ENCODE results near the gene NRDC. TPM values are rescaled to one million over a fixed set of nuclear protein-coding genes. Genes with fewer than 3 reads are reported as not detected.
"Not testable (repeated sequence)": the region's sequence is repeated elsewhere in the genome, so short reads cannot be mapped to it uniquely, and the experiment has no call there.

The NRDC gene
- total RNA-seq, 4 donors from 2014 or later = 66.3 to 106 (median 92.7) TPM

- no peak for TF ChIP-seq CTCF (IDR thresholded peaks at IDR 0.05)
- no peak for TF ChIP-seq EP300 (IDR thresholded peaks at IDR 0.05)
- no peak for TF ChIP-seq POLR2A (IDR thresholded peaks at IDR 0.05)
- no peaks in the 10 kb centered on the region for H3K4me1 ChIP-seq
- DNase-seq (ENCODE audit: low spot score in 2 of 2) = no peak
- no peaks in the 10 kb centered on the region for H3K36me3 ChIP-seq
- no peaks in the 10 kb centered on the region for H3K9me3 ChIP-seq
- peaks cover 0 to 39% of the 10 kb centered on the region in 2 donors for H3K27me3 ChIP-seq
- WGBS, 2 donors = 78 to 84% methylated on average over 5 of the region's 5 CpGs
- H3K27ac ChIP-seq = no peak overlapping the region
- H3K4me3 ChIP-seq = no peak overlapping the region
Observed at GRCh38 chr1:51902456-51902855, 23.9 kb upstream of the NRDC start.

DNA sequence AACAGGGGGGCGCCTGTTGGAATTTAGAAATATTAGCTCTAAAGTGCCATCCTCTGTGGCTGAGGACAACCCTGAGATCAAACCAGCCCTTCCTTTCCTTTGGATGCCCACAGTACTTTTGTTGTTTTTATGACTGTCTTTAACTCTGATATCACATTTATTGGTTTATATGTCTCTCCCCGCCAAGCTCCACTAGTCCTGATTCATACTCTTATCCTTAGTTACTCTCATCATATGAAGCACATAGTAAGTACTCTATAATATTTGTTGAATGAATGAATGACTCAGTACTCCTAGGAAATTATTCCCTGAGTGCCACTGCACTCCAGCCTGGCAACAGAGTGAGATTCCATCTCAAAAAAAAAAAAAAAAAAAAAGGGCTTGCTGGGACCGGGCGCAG is 22.6 kb upstream of the NRDC start:
- Histone ChIP-seq H3K36me3 (no peaks in the 10 kb centered on the region), H3K4me1 (no peaks in the 10 kb centered on the region), H3K9me3 (no peaks in the 10 kb centered on the region), H3K27ac (no peak overlapping the region), H3K4me3 (no peak overlapping the region), H3K27me3 (peaks cover 0 to 44% of the 10 kb centered on the region in 2 donors)
- TF ChIP-seq POLR2A (IDR thresholded peaks at IDR 0.05) (no peak), EP300 (IDR thresholded peaks at IDR 0.05) (no peak), CTCF (IDR thresholded peaks at IDR 0.05) (no peak)
- DNase-seq (ENCODE audit: low spot score in 2 of 2) = no peak
- WGBS, 2 donors = 92 to 95% methylated on average over 4 of the region's 4 CpGs

- DNase-seq (ENCODE audit: low spot score in 2 of 2) = no peak
- Histone ChIP-seq H3K9me3 (peaks cover 0 to under 1% (median 0%) of the 10 kb centered on the region in 4 donors), H3K27ac (no peak overlapping the region), H3K27me3 (peaks cover 0 to 44% of the 10 kb centered on the region in 2 donors), H3K36me3 (no peaks in the 10 kb centered on the region), H3K4me1 (no peaks in the 10 kb centered on the region), H3K4me3 (no peak overlapping the region)
- WGBS, 2 donors = 54 to 73% methylated on average over 10 of the region's 10 CpGs
- TF ChIP-seq POLR2A (IDR thresholded peaks at IDR 0.05) = no peak
- TF ChIP-seq EP300 (IDR thresholded peaks at IDR 0.05) = no peak
- no peak for TF ChIP-seq CTCF (IDR thresholded peaks at IDR 0.05)
Observed at GRCh38 chr1:51899022-51899421, 20.5 kb upstream of the NRDC start.

- no peak for TF ChIP-seq EP300 (IDR thresholded peaks at IDR 0.05)
- no peak for TF ChIP-seq CTCF (IDR thresholded peaks at IDR 0.05)
- no peak for TF ChIP-seq POLR2A (IDR thresholded peaks at IDR 0.05)
- Histone ChIP-seq H3K4me3 (no peak overlapping the region), H3K9me3 (peaks cover 0 to 7% (median 0%) of the 10 kb centered on the region in 4 donors), H3K27ac (no peak overlapping the region), H3K4me1 (no peaks in the 10 kb centered on the region), H3K27me3 (peaks cover 0 to 52% of the 10 kb centered on the region in 2 donors), H3K36me3 (no peaks in the 10 kb centered on the region)
- DNase-seq (ENCODE audit: low spot score in 2 of 2) = no peak
- 61 to 67% methylated on average over 6 of the region's 6 CpGs for WGBS, 2 donors
Observed at GRCh38 chr1:51898090-51898734, 19.7 kb upstream of the NRDC start.

DNA sequence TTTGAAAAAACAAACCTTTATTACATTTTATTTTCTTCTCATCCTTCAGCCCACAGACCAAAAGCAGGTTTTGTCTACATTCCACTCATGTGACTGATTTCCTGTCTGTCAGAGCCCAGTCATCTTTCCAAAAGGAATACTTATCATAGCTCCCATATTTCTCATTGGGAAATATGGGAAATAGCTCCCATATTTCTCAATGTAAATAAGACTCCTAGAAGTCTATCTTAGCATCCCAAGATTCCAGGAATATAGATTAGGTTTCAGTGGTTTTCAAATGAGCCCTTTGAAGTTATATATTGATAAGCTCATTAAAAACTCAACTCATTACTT is 19.1 kb upstream of the NRDC start:
- H3K27me3 ChIP-seq = peaks cover 0 to 56% of the 10 kb centered on the region in 2 donors
- DNase-seq (ENCODE audit: low spot score in 2 of 2) = no peak
- H3K36me3 ChIP-seq = no peaks in the 10 kb centered on the region
- TF ChIP-seq EP300 (IDR thresholded peaks at IDR 0.05) (no peak), CTCF (IDR thresholded peaks at IDR 0.05) (no peak), POLR2A (IDR thresholded peaks at IDR 0.05) (no peak)
- H3K4me3 ChIP-seq = no peak overlapping the region
- H3K27ac ChIP-seq = no peak overlapping the region
- peaks cover 0 to 7% (median 0%) of the 10 kb centered on the region in 4 donors for H3K9me3 ChIP-seq
- no peaks in the 10 kb centered on the region for H3K4me1 ChIP-seq

DNA sequence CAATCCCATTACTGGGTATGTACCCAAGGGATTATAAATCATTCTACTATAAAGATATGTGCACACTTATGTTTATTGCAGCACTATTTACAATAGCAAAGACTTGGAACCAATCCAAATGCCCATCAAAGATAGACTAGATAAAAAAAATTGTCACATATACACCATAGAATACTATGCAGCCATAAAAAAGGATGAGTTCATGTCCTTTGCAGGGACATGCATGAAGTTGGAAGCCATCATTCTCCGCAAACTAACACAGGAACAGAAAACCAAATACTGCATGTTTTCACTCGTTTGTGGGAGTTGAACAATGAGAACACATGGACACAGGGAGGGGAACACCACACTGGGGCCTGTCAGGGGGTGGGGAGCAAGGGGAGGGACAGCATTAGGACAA is 16.2 kb upstream of the NRDC start:
- H3K36me3 ChIP-seq; H3K4me1 ChIP-seq; H3K4me3 ChIP-seq; DNase-seq (ENCODE audit: low spot score in 2 of 2); H3K27ac ChIP-seq; H3K9me3 ChIP-seq: not testable (repeated sequence)
- peaks cover 0 to 73% of the 10 kb centered on the region in 2 donors for H3K27me3 ChIP-seq
- 61 to 68% methylated on average over 2 of the region's 2 CpGs for WGBS, 2 donors

Measured in tibial nerve (tissue), 4 donors.